Dedifferentiated amniotic fluid mesenchymal stem cell (primary cell): ENCODE measurements around the gene TEX11.
"Not testable (repeated sequence)": the region's sequence is repeated elsewhere in the genome, so short reads cannot be mapped to it uniquely, and the experiment has no call there.

ENCODE experiments used
- DNase-seq: peaks from one replicate; pipeline ENCODE4 v3.0.0-alpha.2; 2016; ENCODE audit errors: extremely low spot score

The TEX11 gene

DNA sequence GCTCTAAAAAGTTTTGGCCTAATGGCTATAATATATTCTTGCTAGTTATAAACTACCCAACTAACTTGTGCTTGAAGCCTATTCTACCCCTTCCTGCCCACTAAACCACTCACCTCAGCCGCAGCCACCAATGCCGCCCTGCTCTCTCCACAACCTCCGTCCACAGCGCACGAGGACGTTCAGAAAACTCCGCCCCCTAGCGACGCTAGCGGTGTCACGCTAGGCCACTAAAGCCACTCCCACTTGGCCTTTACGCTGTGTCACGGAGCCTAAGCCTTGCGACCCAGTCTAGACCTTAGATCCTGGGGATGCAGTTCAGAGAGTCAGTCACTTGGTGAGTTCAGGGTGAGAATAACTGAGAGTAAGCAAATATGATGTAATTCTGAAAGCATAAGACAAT lies at the start of gene TEX11:
TSS of gene TEX11 (minus strand) at position 171 of the 400 bp plus-strand sequence. CDS start 922 bp downstream, outside the sequence.
- no peak for DNase-seq

DNA sequence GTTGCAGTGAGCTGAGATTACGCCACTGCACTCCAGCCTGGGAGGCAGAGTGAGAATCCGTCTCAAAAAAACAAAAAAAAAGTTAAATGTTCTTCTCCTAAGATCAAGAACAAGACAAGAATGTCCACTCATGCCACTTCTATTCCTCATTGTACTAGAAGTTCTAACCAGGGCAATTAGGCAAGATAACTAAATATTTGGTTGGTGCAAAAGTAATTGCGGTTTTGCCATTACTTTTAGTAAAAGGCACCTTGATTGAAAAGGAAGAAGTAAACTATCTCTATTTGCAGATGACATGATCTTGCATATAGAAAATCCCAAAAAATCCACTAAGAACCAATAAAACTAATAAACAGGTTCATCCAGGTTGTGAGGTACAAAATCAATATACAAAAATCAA lies 46.4 kb upstream of the TEX11 start:
- no peak for DNase-seq

DNA sequence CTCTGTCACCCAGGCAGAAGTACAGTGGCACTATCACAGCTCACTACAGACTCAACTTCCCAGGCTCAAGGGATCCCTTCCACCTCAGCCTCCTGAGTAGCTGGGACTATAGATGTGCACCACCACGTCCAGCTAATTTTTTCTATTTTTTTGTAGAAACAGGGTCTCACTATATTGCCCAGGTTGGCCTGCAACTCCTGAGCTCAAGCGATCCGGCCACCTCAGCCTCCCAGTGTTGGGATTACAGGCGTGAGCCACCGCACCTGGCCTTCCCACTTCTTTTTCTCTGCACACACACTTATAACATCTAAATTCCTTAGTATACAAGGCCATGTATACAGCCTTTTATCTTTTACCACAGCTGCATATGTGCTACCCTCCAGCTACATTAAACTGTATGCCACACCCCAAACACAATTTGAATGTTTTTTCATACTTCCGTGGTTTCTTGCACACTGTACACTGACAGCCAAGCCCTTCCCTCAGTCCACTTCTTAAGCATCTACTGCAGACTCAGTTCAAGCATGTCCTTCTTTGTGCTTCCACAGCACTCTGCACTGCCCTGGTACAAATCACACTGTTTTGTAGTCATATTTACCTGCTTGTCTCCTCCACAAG lies 15.9 kb upstream of the TEX11 start:
- DNase-seq, result no peak

DNA sequence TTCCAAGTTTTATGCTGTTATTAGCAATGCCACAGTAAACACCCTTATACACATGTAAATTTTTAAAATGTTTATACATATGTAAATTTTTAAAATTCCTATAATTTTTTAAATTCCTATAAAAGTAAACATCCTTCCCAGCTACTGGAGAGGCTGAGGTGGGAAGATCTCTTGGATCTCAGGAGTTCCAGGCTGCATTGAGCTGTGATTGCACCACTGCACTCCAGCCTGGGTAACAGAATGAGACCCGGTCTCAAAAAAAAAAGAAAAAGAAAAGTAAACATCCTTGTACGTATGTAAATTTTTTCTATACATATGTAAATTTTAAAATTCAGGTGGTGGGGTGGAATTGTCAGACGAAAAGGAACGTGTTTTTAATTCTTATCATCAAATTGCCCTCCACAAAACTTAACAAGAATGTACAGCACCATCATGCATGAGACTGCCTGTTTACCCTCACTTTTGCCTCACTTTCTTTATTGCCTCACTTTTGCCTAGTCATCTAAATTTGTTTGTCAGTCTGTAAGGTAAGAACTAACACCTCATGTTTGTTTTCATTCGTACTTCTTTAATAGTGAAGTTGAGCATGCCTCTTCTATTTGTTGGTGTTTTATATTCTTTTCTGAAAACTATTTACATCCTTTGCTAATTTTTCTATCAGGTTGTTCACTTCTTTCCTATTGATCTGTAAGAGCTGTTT lies 14.4 kb upstream of the TEX11 start:
- DNase-seq, result no peak

DNA sequence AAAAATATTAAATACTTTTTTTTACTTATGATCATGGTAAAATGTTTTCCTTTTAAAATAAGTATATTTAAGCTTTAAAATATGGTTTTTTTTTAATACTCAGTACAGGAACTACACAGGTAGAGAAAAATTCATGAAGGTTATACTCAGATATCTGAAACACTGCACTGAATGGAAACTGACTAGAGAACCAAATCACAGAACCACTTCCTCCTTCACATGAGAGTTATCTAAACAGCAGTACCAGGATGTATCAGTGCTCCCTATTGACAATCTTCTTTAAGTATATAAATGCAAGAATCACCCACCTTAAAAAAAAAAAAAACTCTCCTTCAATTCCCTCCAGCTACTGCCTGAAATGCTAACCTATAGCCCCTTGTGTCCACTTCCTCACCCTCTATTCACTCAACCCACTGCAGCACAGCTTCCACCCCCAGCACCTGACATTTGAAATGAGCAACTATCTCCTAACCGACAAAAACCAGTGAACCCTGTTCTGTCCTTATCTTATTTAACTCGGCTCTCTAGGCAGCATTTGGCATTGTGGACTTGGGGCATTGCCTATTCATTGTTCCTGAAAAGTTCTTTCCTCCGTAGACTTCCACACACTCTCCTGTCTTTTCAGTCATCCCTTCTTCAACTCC lies 13.3 kb upstream of the TEX11 start:
- no peak for DNase-seq

DNA sequence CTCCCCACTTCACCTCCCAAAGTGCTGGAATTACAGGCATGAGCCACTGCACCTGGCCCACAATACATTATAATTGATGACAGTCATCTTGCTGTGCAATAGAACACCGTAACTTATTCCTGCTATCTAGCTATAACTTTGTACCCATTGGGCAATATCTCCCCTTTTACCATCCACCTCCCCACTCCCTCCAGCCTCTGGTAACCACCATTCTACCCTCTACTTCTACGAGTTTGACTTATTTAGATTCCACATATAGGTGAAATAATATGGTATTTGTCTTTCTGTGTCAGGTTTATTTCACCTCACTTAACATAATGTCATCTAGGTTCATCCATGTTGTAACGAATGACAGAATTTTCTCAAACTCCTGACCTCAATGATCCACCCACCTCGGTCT lies 8.2 kb upstream of the TEX11 start:
- no peak for DNase-seq

DNA sequence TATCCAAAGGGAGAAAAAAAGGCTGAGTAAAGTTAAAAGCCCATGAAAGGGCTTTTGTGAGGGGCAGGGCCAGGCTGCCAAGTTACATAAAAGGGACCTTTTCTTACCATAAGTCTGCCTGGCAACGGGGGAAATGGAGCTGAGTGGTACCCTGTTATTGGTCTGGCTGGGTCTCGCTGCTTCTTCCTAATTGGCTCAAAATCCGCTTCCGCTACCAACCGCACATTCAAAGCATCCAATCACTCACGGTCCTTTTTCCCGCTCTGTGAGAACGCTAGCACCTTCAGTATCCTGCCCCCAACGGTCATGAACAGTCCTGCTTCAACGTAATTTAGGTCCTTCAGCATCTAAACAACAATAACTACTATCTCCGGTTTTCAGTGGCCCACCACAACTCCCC lies 611 bp downstream of the TEX11 start:
- no peak for DNase-seq

DNA sequence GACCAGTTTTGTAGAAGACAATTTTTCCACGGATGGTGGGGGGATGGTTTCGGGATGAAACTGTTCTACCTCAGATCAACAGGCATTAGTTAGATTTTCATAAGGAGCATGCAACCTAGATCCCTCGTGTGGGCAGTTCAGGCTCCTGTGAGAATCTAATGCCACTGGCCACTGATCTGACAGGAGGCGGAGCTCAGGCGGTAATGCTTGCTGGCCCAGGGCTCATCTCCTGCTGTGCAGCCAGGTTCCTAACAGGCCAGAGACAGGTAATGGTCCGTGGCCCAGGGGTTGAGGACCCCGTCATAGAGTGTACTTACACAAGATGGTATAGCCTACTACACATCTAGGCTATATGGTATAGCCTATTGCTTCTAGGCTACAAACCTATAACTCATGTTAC lies 7.0 kb downstream of the TEX11 start:
- DNase-seq, result no peak

DNA sequence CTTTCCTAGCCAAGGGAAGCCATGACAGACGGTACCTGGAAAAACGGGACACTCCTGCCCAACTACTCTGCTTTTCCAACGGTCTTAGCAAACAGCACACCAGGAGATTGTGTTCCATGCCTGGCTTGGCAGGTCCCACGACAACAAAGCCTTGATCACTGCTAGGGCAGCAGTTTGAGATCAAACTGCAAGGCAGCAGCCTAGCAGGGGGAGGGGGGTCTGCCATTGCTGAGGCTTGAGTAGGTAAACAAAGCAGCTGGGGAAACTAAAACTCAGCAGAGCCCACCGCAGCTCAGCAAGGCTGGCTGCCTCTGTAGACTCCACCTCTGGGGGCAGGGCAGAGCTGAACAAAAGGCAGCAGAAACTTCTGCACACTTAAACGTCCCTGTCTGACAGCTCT lies 18.1 kb downstream of the TEX11 start:
- DNase-seq, result not testable (repeated sequence)

DNA sequence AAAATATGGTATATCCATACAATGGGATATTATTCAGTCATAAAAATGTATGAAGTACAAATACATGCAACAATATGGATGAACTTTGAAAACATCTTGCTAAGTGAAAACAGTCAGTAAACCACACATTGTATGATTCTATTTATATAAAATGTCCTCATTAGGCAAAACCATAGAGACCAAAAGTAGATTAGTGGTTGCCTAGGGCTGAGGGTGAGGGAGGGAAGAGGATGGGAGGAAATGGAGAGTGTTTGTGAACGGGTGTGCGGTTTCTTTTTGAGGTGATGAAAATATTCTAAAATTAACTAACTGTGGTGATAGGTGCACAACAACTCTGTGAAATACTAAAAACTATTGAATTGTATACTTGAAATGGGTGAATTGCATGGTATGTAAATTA lies 29.6 kb downstream of the TEX11 start:
- no peak for DNase-seq

DNA sequence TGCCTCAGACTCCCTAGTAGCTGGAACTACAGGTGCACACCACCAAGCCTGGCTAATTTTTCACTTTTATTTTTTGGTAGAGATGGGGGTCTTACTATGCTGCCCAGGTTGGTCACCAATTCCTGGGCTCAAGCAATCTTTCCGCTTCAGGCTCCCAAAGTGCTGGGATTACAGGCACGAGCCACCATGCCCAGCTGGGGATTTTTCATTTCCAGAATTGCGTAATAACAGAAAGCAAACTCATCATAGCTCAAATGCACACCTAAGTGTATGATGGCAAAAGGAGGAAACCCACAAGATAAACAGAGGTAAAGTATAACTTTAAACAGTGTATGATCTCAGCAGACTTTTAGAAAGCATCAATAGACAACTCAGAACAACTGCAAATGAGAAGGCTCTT lies 56.2 kb downstream of the TEX11 start:
- no peak for DNase-seq

DNA sequence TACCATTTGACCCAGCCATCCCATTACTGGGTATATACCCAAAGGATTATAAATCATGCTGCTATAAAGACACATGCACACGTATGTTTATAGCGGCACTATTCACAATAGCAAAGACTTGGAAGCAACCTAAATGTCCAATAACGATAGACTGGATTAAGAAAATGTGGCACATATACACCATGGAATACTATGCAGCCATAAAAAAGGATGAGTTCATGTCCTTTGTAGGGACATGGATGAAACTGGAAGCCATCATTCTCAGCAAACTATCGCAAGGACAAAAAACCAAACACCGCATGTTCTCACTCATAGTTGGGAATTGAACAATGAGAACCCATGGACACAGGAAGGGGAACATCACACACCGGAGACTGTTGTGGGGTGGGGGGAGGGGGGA lies 64.4 kb downstream of the TEX11 start:
- not testable (repeated sequence) for DNase-seq

DNA sequence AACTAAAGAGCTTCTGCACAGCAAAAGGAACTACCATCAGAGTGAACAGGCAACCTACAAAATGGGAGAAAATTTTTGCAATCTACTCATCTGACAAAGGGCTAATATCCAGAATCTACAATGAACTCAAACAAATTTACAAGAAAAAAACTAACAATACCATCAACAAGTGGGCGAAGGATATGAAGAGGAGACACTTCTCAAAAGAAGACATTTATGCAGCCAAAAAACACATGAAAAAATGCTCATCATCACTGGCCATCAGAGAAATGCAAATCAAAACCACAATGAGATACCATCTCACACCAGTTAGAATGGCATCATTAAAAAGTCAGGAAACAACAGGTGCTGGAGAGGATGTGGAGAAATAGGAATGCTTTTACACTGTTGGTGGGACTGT lies 64.9 kb downstream of the TEX11 start:
- not testable (repeated sequence) for DNase-seq

DNA sequence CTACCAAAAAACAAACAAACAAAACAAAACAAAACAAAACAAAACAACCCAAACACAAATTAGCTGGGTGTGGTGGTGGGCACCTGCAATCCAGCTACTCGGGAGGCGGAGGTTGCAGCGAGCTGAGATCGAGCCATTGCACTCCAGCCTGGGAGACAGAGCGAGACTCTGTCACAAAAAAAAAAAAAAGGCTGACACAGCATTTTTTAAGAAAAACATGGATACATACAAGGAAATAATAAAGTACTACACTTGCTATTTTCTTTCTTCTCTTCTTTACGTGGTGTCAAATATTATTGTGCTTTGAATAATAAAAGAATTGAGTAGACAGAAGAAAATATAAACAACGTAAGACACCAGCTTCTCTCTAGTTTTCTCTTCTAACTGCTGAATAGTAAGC lies 73.9 kb downstream of the TEX11 start:
- no peak for DNase-seq

DNA sequence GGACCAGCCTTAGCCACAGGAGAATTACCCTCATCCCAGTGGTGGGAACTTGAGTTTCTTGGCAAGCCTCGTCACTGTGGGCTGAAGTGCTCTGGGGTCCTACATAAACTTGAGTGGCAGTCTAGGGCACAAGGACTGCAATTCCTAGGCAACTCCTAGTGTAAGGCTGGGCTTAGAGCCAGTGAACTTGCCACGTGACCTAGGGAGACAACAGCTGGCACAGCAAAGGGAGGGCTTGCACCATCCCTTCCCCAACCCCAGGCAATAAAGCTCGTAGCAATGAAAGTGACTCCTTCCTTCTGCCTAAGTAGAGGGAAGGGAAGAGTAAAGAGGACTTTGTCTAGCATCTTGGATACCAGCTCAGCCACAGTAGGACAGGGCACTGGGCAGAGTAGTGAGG lies 81.8 kb downstream of the TEX11 start:
- DNase-seq, result no peak

DNA sequence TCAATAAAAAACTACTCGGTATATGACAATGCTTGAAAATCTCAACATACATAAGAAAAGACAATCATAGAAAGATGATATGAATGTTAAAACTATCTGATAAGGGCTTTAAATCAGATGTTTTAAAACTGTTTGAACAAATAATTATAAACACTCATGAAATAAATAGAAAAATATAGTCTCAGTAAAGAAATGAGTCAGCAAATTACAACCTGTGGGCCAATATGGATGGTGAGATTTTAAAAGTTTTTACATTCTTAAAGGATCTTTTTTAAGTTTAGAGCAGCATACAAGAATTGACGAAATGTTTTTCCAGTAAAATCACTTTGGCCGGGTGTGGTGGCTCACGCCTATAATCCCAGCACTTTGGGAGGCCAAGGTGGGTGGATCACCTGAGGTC lies 83.1 kb downstream of the TEX11 start:
- DNase-seq, result no peak

DNA sequence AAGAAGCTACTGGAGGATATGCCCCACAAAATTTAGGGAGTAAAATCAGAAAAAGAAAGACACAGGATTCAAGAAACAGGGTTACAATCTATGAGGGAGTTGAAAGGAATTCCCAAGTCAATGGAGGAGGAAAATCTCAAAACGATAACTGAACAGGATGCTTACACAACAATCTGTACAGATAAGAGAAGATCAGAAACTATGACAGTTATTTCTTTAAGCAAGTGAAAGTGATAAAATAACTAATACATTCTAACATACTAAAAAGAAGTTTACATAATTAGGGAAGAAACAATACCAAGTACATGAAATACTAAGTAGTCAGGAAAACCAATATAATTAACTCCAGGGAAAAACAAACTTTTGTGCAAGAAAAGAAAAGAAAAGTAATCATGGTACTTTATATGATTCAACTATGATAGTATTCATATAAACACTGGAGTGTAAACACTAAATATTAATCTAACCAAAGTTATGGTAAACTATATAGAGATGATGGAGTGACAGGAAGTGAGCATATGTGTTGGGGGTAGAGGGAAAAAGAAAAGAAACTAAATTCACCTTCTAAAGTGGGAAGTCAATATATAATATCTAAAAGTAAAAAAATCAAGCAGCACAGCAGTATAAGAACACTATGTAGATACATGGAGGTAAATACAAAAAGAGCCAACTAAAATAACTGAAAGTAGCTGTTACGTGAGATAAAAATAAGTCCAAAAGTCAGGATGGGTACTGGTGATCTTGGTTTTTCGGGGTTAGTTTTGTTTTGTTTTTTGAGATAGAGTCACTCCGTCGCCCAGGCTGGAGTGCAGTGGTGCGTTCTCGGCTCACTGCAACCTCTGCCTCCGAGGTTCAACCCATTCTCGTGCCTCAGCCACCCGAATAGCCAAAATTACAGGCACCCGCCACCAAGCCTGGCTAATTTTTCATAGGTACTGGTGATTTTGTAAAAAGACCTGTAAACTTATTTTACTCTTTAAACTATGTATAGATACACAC lies 99.3 kb downstream of the TEX11 start:
- no peak for DNase-seq

DNA sequence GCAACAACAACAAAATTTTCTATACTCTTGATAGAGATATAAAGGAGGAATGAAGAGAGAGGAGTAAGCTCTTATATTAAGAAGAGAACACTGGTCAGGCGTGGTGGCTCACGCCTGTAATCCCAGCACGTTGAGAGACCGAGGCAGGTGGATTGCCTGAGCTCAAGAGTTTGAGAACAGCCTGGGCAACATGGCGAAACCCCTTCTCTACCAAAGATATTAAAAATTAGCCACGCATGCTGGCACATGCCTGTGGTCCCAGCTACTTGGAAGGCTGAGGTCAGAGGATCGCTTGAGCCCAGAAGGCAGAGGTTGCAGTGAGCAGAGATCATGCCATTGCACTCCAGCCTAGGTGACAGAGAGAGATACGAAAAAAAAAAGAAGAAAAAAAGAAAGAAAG lies 102.4 kb downstream of the TEX11 start:
- no peak for DNase-seq

DNA sequence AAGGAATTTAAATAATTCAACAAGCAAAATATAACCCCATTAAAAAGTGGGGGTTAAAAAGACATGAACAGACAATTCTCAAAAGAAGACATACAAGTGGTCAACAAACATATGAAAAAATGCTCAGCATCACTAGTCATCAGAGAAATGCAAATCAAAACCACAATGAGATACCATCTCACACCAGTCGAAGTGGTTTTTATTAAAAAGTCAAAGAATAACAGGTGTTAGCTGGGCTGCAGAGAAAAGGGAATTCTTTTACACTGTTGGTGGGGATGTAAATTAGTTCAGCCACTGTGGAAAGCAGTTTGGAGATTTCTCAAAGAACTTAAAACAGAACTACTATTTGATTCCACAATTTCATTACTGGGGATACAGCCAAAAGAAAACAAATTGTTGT lies 111.8 kb downstream of the TEX11 start:
- DNase-seq, result not testable (repeated sequence)

DNA sequence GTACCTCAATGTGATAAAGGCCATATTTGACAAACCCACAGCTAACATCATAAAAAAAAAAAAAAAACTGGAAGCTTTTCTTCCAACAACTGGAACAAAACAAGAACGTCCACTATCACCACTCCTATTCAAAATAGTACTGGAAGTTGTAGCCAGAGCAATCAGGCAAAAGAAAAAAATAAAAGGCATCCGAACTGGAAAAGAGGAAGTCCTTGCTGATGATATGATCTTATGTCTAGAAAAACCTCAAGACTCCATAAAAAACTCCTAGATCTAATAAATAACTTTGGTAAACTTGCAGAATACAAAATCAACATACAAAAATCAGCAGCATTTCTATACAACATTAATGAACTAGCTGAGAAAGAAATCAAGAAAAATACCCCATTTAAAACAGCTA lies 134.3 kb downstream of the TEX11 start:
- no peak for DNase-seq

DNA sequence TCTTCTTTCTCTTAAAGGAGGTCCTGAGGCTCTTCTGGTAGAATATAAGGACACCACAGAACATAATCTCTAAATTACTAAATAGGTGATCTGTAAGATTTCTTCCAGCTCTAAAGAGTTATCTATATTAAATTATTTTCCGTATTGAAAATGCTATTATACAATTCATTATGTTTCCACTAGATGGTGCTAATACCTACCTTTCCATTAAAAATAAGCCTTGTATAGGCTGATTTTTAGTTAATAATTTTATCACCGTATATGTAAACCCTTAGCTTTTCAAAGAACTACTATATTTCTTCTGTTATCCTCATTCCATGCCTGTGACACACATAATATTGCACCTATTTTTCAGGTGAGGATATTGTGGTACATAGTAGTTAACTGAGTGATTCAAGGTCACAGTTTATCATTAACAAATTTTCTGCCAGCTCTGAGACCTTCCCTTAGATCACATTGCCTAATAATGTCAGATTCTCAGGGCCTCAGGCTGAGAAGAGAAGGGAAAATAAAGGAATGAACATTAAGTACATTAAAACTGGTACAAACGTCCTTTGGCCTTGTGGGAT lies 138.8 kb downstream of the TEX11 start:
- no peak for DNase-seq

DNA sequence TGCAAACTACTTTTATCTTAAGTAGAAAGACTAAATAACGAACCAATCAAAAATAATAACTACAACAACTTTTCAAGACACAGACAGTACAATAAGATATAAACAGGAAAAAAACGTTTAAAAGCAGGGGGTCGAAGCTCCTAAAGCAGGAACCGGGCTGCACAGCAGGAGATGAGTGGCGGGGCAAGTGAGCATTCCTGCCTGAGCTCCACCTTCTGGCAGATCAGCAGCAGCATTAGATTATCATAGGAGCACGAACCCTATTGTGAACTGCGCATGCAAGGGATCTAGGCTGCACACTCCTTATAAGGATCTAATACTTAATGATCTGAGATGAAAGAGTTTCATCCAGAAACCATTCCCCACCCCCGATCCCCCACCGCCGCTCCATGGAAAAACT lies 146.2 kb downstream of the TEX11 start:
- DNase-seq, result no peak
